ENCODE results near the gene SUMO2.

DNA sequence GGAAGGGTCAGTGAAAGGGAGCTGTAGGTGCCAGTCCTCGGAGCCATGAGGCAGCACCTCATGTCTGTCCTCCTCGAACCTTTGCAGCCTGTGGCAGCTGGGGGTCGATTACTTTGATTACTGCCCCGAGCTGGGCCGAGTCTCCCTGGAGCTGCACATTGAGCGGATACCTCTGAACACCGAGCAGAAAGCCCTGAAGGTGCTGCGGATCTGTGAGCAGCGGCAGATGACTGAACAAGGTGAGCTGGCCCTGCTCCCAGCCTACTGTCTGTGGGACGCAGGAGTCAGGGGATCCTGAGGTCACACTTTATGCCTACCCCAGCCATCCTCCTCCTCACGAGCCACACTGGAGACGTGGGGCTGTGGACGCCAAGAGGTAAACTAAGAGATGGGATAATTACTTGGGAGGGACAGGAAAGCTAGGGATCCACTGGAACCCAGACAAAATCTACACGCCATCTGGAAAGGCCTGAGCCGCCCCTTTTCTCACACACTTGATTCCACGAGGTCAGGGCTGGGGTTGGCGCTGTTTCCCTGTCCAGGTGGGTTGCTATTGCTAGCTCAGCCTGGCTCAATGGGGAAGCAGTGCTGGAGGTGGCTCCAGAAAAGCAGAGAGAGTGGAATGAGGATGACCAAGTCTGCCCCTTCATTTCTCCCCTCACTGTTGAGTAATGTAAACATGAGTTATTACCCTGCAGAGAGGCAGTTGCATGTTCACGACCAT is 49.1 kb upstream of the SUMO2 start:
- TF ChIP-seq, protein P1, sequence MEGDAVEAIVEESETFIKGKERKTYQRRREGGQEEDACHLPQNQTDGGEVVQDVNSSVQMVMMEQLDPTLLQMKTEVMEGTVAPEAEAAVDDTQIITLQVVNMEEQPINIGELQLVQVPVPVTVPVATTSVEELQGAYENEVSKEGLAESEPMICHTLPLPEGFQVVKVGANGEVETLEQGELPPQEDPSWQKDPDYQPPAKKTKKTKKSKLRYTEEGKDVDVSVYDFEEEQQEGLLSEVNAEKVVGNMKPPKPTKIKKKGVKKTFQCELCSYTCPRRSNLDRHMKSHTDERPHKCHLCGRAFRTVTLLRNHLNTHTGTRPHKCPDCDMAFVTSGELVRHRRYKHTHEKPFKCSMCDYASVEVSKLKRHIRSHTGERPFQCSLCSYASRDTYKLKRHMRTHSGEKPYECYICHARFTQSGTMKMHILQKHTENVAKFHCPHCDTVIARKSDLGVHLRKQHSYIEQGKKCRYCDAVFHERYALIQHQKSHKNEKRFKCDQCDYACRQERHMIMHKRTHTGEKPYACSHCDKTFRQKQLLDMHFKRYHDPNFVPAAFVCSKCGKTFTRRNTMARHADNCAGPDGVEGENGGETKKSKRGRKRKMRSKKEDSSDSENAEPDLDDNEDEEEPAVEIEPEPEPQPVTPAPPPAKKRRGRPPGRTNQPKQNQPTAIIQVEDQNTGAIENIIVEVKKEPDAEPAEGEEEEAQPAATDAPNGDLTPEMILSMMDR (IDR thresholded peaks at IDR 0.05) = no peak
- no peak for TF ChIP-seq POLR2A (IDR thresholded peaks at IDR 0.05)
